RWPE1 (cell line): ENCODE results near the gene MDFIC.

Experiments
- CTCF ChIA-PET: fragments of 350-600 bp; sonication (Branson Sonifier 250); formaldehyde crosslinking; extraction: SDS; loops from one replicate; lab custom pipeline; 2021; lab: Yijun Ruan, JAX
- POLR2A ChIA-PET: fragments of 400-600 bp; formaldehyde crosslinking; extraction: SDS; loops from one replicate; lab custom pipeline; 2020; ENCODE audit warnings: antibody characterized with exemption; ENCODE audit not compliant: low non-redundant PET; lab: Yijun Ruan, JAX
- DNase-seq: peaks from one replicate; pipeline ENCODE4 v3.0.0; 2012; ENCODE audit warnings: low spot score
- H3K27ac ChIP-seq: fragments of 450-650 bp; 2 replicates; pipeline ENCODE4 v1.5.1; 2017
- TF ChIP-seq, protein P1 (sequence below): fragments of 450-650 bp; conservative IDR thresholded peaks from 2 replicates; pipeline ENCODE4 v1.5.1; 2017; ENCODE audit warnings: low read depth, mild to moderate bottlenecking

Gene MDFIC

DNA sequence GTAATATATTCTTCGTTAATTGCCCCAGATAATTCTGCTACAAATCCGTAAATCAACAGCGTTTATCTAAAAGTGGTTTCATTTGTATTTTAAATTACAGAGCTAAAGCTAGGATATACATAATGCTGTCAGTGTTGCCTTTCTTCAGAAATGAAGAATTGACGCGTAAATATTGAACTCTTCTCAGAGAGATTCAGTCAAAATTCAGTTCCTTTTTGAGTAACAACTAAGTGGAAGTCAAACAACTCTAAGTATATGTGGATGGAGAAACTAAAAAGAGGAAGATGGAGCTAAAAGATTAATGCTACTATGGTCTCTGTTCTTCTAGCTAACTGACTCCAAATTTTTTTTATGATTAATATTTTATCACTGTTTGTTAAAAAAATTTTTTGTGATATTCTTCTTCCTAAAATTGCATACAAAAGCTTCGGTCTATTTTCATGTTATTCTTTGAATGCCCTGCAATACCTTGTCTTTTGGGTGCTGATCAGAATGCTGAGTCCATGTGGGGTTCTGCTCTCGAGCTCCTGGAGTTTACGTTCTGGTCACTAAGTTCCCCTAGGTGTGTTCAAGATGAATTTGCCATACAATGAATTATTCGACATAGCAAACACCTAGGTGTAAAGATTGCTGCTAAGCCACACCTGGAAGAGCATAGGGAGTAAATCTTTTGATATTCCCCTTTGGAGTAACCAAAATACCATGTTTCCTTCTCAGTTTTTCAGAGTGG, 20.7 kb downstream of the MDFIC start:
- DNase-seq = no peak
- TF ChIP-seq, protein P1, sequence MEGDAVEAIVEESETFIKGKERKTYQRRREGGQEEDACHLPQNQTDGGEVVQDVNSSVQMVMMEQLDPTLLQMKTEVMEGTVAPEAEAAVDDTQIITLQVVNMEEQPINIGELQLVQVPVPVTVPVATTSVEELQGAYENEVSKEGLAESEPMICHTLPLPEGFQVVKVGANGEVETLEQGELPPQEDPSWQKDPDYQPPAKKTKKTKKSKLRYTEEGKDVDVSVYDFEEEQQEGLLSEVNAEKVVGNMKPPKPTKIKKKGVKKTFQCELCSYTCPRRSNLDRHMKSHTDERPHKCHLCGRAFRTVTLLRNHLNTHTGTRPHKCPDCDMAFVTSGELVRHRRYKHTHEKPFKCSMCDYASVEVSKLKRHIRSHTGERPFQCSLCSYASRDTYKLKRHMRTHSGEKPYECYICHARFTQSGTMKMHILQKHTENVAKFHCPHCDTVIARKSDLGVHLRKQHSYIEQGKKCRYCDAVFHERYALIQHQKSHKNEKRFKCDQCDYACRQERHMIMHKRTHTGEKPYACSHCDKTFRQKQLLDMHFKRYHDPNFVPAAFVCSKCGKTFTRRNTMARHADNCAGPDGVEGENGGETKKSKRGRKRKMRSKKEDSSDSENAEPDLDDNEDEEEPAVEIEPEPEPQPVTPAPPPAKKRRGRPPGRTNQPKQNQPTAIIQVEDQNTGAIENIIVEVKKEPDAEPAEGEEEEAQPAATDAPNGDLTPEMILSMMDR = no peak
- ChIA-PET CTCF (no interaction called here), POLR2A (no interaction called here)
- no peak overlapping the region for H3K27ac ChIP-seq

DNA sequence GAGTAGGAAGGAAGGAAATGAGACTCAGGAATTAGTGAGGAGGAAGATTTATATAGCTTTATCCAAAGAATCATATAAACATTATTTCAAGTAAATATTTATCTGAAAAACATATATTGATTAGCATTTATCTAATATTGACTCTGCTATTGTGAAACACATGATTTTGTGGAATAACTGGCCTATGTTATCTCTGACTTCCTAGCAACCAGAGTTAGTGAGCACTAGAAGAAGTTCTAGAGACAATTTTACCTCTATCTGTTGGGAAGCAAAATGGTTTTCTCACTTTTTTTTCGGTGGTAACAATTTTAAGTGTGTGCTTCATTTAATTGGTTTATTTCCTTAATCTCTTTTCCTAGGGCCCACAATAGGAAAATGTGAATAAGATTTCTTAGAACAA, 21.6 kb downstream of the MDFIC start:
- CTCF ChIA-PET = interaction anchor here (0.5 kb wide), 1 partner anchor 78 kb away, joined by 3 read pairs; no protein-coding TSS in a partner anchor
- POLR2A ChIA-PET = no interaction called here

DNA sequence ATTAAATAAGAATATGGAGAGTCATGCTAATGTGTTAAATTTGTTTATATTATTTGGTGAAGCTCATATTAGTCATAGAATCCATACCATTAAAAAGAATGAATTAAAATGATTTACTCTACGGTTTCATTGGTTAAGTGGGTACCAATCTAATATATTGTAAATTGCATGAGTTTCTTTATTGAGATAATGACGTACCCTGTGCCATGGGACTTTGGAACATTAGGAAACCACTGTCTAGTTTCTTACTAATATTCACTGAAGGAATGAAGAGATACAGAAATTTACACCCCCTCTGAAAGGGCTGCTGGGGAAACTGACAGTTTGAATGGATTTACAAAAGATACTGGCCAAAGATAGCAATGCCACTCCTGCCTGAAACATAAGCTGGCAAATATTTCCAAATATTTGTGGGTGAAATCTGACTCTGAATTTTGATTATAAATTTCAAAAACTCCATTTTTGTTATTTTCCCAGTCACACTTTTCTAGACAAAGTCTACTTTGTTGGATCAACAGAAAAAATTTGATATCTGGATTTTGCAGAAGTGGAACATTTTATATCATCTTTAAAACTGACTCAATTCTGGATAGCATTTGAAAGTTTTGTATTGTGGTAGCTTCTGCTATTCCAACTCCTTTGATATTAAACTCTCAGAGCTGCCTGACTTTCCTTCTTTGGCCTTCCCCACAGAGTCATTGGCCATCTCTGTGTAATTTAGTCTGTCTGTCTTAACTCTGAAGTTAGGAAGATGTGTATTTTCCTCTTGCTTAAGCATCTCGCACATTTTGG, 22.3 kb downstream of the MDFIC start:
- no peak for DNase-seq
- CTCF ChIA-PET = interaction anchor here (0.5 to 0.7 kb wide), 3 partner anchors 77 to 273 kb away, joined by 3 to 5 read pairs (median 3); no protein-coding TSS in a partner anchor
- TF ChIP-seq, protein P1 = no peak
- no peak overlapping the region for H3K27ac ChIP-seq
- POLR2A ChIA-PET = no interaction called here

More for the DNA sequence above, 21.6 kb downstream of the MDFIC start:
- H3K27ac ChIP-seq = no peak overlapping the region
- TF ChIP-seq, protein P1 = no peak
- DNase-seq = no peak

DNA sequence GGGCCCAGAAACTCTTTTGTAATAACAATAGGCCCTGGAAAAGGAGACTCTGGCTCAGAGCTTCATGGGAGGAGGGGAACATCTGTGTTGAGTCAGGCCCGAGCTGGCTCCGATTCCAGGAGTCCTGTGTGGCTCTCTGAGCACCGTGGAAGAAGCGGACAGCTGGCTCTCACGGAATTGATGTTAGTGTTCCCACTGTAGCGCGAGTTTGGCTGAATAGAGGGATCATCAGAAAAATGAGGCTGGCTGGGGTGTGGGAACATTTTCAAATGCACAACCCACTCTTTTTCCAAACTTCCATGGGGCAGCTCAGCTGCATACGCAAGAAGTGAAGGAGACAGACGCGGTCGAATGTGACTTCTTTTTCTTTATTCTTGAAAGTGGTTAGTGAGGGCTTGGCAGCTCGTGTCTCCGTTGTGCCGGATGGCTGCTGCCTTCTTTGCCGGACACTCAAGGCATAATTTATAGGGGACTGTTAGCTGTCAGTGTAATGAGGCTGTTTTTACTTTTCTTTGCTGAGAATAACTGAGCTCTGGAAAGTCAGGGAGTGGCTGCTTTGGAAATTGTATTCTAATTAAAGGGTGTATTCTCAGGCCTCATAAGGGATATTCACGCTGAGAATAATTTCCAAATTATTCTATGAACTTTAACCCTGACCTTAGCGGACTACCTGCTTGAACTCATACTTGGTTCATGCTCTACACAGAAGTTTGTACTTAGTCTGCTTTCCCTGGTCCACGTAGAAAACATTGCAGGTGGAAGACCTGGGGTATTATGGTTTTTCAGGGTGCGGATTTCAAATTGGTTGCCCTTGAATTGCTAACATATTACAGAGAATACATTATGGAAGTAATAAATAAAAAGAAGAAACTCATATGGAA, 23.1 kb downstream of the MDFIC start:
- DNase-seq = no peak
- no peak overlapping the region for H3K27ac ChIP-seq
- TF ChIP-seq, protein P1 = no peak
- CTCF ChIA-PET = interaction anchor here (0.6 to 0.7 kb wide), 2 partner anchors 108 to 272 kb away, joined by 3 to 5 read pairs; no protein-coding TSS in a partner anchor
- POLR2A ChIA-PET = no interaction called here

DNA sequence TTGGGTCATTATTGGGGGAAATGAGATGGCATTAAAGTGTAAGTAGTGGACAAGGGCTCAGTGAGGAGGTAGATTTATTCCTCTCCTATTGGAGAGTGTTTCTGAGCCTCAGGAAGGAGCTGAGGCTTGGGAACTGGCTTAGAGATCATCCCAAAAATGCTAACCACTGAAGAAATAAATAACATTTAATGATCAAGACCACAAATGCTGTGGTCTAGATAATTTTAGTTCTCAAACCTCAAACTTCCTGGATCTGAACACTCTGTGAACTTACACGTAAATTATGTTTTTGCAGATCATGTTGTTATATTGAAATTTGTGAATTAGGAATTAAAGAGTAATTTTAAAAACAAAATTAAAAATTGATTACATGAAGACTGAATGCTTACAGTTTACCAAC, 27.3 kb downstream of the MDFIC start:
- CTCF ChIA-PET = interaction anchor here (0.6 kb wide), 1 partner anchor 72 kb away, joined by 6 read pairs; no protein-coding TSS in a partner anchor
- POLR2A ChIA-PET = no interaction called here
- TF ChIP-seq, protein P1 = no peak
- no peak for DNase-seq
- H3K27ac ChIP-seq = no peak overlapping the region

DNA sequence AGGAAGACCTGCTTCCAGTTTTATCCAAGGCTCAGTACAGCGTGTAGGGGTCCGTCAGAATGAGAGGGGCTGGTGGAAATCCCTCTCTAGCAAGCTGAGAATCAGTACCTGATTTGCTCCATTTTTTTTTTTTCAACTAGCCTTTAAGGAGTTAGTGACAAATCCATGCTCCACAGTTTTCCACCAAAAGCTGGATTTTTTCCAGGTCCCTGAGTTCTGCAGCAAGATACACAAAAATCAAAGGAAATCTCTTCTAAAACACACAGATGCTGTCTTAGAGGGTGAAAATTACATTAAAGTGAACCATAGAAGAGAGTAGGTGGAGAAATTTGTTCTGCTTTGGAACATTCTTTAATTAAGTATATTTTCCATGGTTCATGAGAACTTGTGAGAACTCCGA, 30.4 kb downstream of the MDFIC start:
- ChIA-PET POLR2A (no interaction called here), CTCF (no interaction called here)
- TF ChIP-seq, protein P1 = no peak
- H3K27ac ChIP-seq = no peak overlapping the region
- no peak for DNase-seq
